ENCODE data around the gene ELOVL7.
"Not testable (repeated sequence)": the region's sequence is repeated elsewhere in the genome, so short reads cannot be mapped to it uniquely, and the experiment has no call there.

ELOVL7 gene

DNA sequence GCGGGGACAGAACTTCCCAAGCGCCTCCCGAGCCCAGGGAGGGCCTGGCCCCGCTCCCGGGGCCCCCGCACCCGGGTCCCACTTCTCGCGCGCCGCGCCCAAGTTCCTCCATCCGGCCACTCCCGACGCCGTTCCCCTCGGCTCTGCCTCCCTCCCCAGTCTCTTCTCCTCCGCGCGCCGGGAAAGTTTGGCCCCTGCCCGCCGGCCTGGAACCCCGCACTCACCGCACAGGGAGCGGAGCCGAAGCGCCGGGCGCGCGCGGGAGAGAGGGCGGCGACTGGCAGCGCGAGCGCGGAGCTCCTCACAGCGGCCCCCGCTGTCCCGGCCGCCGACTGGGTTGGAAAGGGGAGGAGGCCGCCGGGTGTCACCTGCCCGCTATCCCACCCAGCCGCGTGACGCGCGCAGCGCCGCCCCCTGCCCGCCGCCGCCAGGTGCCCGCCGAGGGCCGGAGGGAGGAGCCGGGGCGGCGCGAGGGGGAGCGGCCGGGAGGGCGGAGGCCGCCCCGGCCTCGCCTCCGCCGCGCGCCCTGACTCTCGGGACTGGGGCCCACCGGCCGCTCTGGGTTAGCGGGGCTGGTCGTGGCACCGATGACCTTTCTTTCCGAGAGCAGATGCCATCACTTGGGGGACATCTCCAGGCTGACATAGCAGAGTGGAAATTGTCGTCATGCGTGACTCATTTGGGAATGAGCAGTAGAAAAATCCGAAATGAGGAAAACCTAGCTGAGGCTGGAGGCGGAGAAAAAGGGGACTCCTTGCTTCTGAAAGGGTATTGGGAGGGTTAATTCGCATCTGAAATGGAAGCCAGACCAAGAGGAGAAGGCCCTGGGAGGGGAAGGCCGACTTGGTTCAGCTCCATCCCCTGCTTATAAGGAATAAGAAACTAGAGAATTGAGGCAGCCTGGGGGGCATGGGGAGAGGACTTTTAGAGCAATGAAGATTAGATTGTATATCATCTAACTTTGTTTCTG is at the start of gene ELOVL7:
Gene ELOVL7 (minus strand): TSS at position 334 of the 970 bp plus-strand sequence. CDS start 56,872 bp downstream, outside the sequence.
- peak; percentile 85 for DNase-seq

GRCh38 chr5:60893521-60893920 is 49.5 kb upstream of the ELOVL7 start:
- no peak for DNase-seq

DNA sequence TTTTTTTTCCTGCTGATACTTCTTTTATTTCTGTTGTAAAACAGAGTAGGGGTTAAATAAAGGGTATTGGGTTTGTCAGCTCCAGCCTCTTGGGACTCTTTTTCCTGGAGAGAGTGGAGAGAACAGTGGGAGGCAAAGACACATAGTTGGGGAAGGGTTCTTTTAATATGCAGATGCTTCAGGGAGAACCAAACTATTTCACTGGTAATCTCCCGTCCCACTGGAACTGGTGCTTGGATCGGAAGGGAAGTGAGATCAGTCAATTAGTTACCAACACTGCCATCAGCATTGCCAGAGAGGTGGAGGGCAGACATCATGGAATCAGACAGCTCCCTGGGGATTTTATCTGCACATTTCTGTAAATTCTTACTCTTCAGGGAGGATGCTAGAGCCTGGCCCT is 47.6 kb upstream of the ELOVL7 start:
- DNase-seq = no peak

GRCh38 chr5:60888359-60889061 is 44.4 kb upstream of the ELOVL7 start:
- DNase-seq = no peak

GRCh38 chr5:60887746-60888145 is 43.7 kb upstream of the ELOVL7 start:
- no peak for DNase-seq

- DNase-seq = no peak
These were observed 43.0 kb upstream of the ELOVL7 start for GRCh38 chr5:60887096-60887495.

- no peak for DNase-seq
These were observed 42.1 kb upstream of the ELOVL7 start for GRCh38 chr5:60886158-60886557.

DNA sequence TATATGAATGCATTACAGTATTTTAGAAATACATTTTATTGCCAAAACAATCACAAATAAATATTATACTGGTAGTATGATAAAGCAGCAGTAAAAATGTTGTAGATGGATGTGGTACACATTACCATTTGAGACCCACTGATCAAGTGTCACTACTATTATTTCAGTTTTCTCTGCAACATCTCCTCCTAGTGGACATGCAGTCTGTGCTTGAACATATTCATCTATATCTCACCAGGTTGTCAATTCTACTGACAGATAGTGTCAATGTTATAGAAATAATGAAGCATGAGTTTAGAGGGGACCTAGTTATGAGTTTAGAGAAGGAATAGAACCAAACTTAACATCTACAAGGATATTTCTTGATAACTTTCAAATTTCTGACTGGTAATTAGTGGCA is 39.2 kb upstream of the ELOVL7 start:
- no peak for DNase-seq

GRCh38 chr5:60872892-60873291 is 28.8 kb upstream of the ELOVL7 start:
- no peak for DNase-seq

- no peak for DNase-seq
These were observed 26.8 kb upstream of the ELOVL7 start for GRCh38 chr5:60870857-60871256.

DNA sequence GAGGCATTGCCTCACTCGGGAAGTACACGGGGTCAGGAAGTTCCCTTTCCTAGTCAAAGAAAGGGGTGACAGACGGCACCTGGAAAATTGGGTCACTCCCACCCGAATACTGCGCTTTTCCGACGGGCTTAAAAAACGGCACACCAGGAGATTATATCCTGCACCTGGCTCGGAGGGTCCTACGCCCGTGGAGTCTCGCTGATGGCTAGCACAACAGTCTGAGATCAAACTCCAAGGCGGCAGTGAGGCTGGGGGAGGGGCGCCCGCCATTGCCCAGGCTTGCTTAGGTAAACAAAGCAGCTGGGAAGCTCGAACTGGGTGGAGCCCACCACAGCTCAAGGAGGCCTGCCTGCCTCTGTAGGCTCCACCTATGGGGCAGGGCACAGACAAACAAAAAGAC is 16.5 kb upstream of the ELOVL7 start:
- DNase-seq = not testable (repeated sequence)

GRCh38 chr5:60856066-60856465 is 12.0 kb upstream of the ELOVL7 start:
- no peak for DNase-seq

GRCh38 chr5:60852940-60853339 is 8.9 kb upstream of the ELOVL7 start:
- no peak for DNase-seq

GRCh38 chr5:60852317-60852716 is 8.2 kb upstream of the ELOVL7 start:
- DNase-seq = no peak

DNA sequence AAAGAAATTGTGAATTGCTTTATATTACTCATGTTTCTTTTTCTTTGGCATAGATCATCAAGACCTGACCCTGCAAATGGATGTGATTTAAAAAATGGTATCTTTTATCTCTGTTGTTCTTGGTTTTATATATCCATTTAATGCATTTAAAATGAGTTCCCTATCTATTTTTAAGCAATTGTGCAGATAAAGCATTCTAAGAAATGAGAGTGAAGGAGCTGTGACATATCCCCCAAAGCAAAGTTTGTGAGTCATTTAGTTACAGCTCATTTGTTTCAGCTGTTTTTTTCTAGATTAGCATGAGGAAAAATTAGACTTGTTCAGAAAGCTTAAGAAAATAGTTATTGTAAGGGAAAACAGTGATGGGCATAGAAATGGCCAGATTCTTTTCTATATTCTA is 7.6 kb upstream of the ELOVL7 start:
- no peak for DNase-seq

GRCh38 chr5:60846298-60846697 is 2.2 kb upstream of the ELOVL7 start:
- no peak for DNase-seq

GRCh38 chr5:60843386-60843935 is 608 bp downstream of the ELOVL7 start:
- DNase-seq = no peak

GRCh38 chr5:60842871-60843385 is 1.1 kb downstream of the ELOVL7 start:
- peak; percentile 62 for DNase-seq

DNA sequence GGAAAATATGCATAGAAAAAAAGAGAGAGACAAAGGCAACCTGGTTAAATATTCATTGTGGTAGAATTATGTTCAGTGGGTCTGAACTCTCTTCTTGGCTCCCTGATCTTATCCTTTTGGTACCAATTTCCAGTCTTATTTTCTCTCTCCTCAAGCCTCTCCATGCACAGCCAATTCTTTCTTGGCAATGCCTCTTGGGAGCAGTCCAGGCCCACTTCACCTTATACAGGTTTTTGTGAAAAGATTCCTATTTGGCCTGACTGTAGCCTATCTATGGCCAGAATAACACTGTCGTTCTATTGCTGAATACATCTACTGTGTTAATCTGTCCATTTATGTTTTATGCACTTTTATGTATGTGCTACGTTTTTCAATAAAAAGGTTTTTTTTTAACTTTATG is 2.7 kb downstream of the ELOVL7 start:
- no peak for DNase-seq

GRCh38 chr5:60836131-60836530 is 7.9 kb downstream of the ELOVL7 start:
- no peak for DNase-seq

DNA sequence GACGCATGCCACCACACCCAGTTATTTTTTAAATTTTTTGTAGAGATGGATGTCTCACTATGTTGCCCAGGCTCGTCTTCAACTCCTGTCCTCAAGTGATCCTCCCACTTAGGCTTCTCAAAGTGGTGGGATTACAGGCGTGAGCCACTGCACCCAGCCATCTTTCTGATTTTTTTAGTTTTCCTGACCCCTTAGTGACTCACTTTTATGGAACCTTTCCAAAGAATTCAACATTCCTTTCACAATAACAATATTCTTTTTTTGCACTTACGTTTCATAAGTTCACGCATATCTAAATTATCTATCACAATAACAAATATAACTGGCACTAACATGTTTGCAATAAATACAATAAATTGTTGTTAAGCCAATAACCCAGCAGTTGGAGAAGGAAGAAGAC is 8.5 kb downstream of the ELOVL7 start:
- DNase-seq = no peak

- DNase-seq = no peak
These were observed 10.5 kb downstream of the ELOVL7 start for GRCh38 chr5:60833520-60833919.

- DNase-seq = no peak
These were observed 13.4 kb downstream of the ELOVL7 start for GRCh38 chr5:60830581-60831127.
